H9 (cell line): ENCODE results near the gene CNDP2. TPM values are rescaled to one million over a fixed set of nuclear protein-coding genes. Genes with fewer than 3 reads are reported as not detected.

Source experiments
- DNase-seq: peaks from one replicate; pipeline ENCODE4 v3.0.0-alpha.2; 2017
- H2AFZ ChIP-seq: one replicate; pipeline ENCODE4 v1.6.1; 2013; ENCODE audit warnings: mild to moderate bottlenecking, low read length, control low read depth, moderate library complexity
- H2AK5ac ChIP-seq: 2 replicates; pipeline ENCODE4 v1.6.1; 2013; ENCODE audit warnings: low read length, control low read depth, mixed read lengths; ENCODE audit not compliant: insufficient read length
- H2BK120ac ChIP-seq: one replicate; pipeline ENCODE4 v1.6.1; 2013; ENCODE audit warnings: low read depth, mild to moderate bottlenecking, low read length, control low read depth, inconsistent platforms; ENCODE audit not compliant: poor library complexity, severe bottlenecking
- H2BK12ac ChIP-seq: 2 replicates; pipeline ENCODE4 v1.6.1; 2013; ENCODE audit warnings: low read length, control low read depth, mixed read lengths, low read depth; ENCODE audit not compliant: insufficient read length
- H2BK15ac ChIP-seq: 2 replicates; pipeline ENCODE4 v1.6.1; 2013; ENCODE audit warnings: low read depth, low read length, control low read depth
- H2BK20ac ChIP-seq: one replicate; pipeline ENCODE4 v1.6.1; 2013; ENCODE audit warnings: low read depth, mild to moderate bottlenecking, low read length, control low read depth, inconsistent platforms; ENCODE audit not compliant: poor library complexity, severe bottlenecking
- H2BK5ac ChIP-seq: 2 replicates; pipeline ENCODE4 v1.6.1; 2013; ENCODE audit warnings: low read length, control low read depth, mixed read lengths; ENCODE audit not compliant: insufficient read length
- H3K14ac ChIP-seq: 2 replicates; pipeline ENCODE4 v1.6.1; 2013; ENCODE audit warnings: low read length, control low read depth; ENCODE audit not compliant: insufficient read depth
- H3K18ac ChIP-seq: 2 replicates; pipeline ENCODE4 v1.6.1; 2013; ENCODE audit warnings: low read depth, mild to moderate bottlenecking, mixed read lengths, low read length, control low read depth; ENCODE audit not compliant: insufficient read length
- H3K23ac ChIP-seq: 2 replicates; pipeline ENCODE4 v1.6.1; 2013; ENCODE audit warnings: low read length, control low read depth, mixed read lengths, low read depth; ENCODE audit not compliant: insufficient read length
- H3K23me2 ChIP-seq: 2 replicates; pipeline ENCODE4 v1.6.1; 2013; ENCODE audit warnings: low read depth, mild to moderate bottlenecking, mixed read lengths, low read length, control low read depth; ENCODE audit not compliant: insufficient read length, poor library complexity, severe bottlenecking
- H3K27ac ChIP-seq: 2 replicates; pipeline ENCODE4 v1.5.1; 2013; ENCODE audit warnings: low read length, control low read depth, mixed read lengths, low read depth; ENCODE audit not compliant: insufficient read length
- H3K27me3 ChIP-seq: 2 replicates; pipeline ENCODE4 v1.6.1; 2013; ENCODE audit warnings: low read length, control low read depth, inconsistent platforms; ENCODE audit not compliant: insufficient read depth
- H3K4ac ChIP-seq: 2 replicates; pipeline ENCODE4 v1.6.1; 2013; ENCODE audit warnings: low read depth, mild to moderate bottlenecking, control low read depth, inconsistent platforms, low read length, moderate library complexity
- H3K4me1 ChIP-seq: 2 replicates; pipeline ENCODE4 v1.6.1; 2013; ENCODE audit warnings: low read length, control low read depth, inconsistent platforms; ENCODE audit not compliant: insufficient read depth
- H3K4me2 ChIP-seq: 2 replicates; pipeline ENCODE4 v1.6.1; 2013; ENCODE audit warnings: low read length, control low read depth, mixed read lengths; ENCODE audit not compliant: insufficient read length, insufficient read depth
- H3K56ac ChIP-seq: 2 replicates; pipeline ENCODE4 v1.6.1; 2013; ENCODE audit warnings: low read depth, mild to moderate bottlenecking, mixed read lengths, low read length, control low read depth; ENCODE audit not compliant: insufficient read length
- H3K79me1 ChIP-seq: 2 replicates; pipeline ENCODE4 v1.6.1; 2013; ENCODE audit warnings: low read depth, mild to moderate bottlenecking, moderate library complexity, low read length, control low read depth, inconsistent platforms; ENCODE audit not compliant: insufficient read depth, poor library complexity, severe bottlenecking
- H3K79me2 ChIP-seq: 2 replicates; pipeline ENCODE4 v1.6.1; 2013; ENCODE audit warnings: low read length, control low read depth, inconsistent platforms; ENCODE audit not compliant: insufficient read depth
- H3K9ac ChIP-seq: 2 replicates; pipeline ENCODE4 v1.6.1; 2013; ENCODE audit warnings: low read length, control low read depth, mixed read lengths; ENCODE audit not compliant: insufficient read length; ENCODE audit errors: extremely low read depth
- H3K9me3 ChIP-seq: one replicate; pipeline ENCODE4 v1.6.1; 2013; ENCODE audit warnings: low read depth, low read length, inconsistent platforms; ENCODE audit not compliant: control insufficient read depth
- H3T11ph ChIP-seq: one replicate; pipeline ENCODE4 v1.6.1; 2013; ENCODE audit warnings: mild to moderate bottlenecking, low read length, control low read depth, inconsistent platforms
- H4K20me1 ChIP-seq: one replicate; pipeline ENCODE4 v1.6.1; 2013; ENCODE audit not compliant: control insufficient read depth, insufficient read length, insufficient read depth
- H4K5ac ChIP-seq: 2 replicates; pipeline ENCODE4 v1.6.1; 2013; ENCODE audit warnings: low read depth, mild to moderate bottlenecking, mixed read lengths, low read length, control low read depth; ENCODE audit not compliant: insufficient read length
- H4K8ac ChIP-seq: replicated peaks from 2 replicates; pipeline ENCODE4 v1.6.1; 2013; ENCODE audit warnings: low read length, control low read depth, mixed read lengths, low read depth; ENCODE audit not compliant: insufficient read length
- H4K91ac ChIP-seq: 2 replicates; pipeline ENCODE4 v1.6.1; 2013; ENCODE audit warnings: low read depth, mild to moderate bottlenecking, moderate library complexity, mixed read lengths, low read length, control low read depth; ENCODE audit not compliant: insufficient read length
- H3K27ac Mint-ChIP-seq, 3 experiments: 2 replicates in 2 of 3; 3 replicates in 1 of 3; pipeline ENCODE4 v1.8.0; 2020 to 2021; ENCODE audit warnings: mixed read lengths in 3 of 3, mild to moderate bottlenecking in 1 of 3, moderate library complexity in 1 of 3
- H3K27me3 Mint-ChIP-seq: 2 replicates; pipeline ENCODE4 v1.8.0; 2021; ENCODE audit warnings: low read depth, mild to moderate bottlenecking, moderate library complexity, mixed read lengths
- H3K36me3 Mint-ChIP-seq, 3 experiments: 2 replicates in 2 of 3; 3 replicates in 1 of 3; pipeline ENCODE4 v1.8.0; 2020 to 2021; ENCODE audit warnings: low read depth in 3 of 3, mixed read lengths in 3 of 3; ENCODE audit not compliant: insufficient read depth in 1 of 3
- H3K4me1 Mint-ChIP-seq, 2 experiments: 2 replicates each; pipeline ENCODE4 v1.8.0; 2020; ENCODE audit warnings: mixed read lengths in 2 of 2
- H3K4me3 Mint-ChIP-seq, 2 experiments: 2 replicates in 1 of 2; 3 replicates in 1 of 2; pipeline ENCODE4 v1.8.0; 2020 to 2021; ENCODE audit warnings: mild to moderate bottlenecking in 2 of 2, mixed read lengths in 2 of 2, moderate library complexity in 1 of 2
- H3K9me3 Mint-ChIP-seq, 2 experiments: 2 replicates in 1 of 2; 3 replicates in 1 of 2; pipeline ENCODE4 v1.8.0; 2020; ENCODE audit warnings: mild to moderate bottlenecking in 2 of 2, mixed read lengths in 2 of 2, moderate library complexity in 1 of 2
- WGBS: extraction: QIAGEN DNeasy Blood & Tissue Kit; methylation state at CpG from one replicate; pipeline ENCODE4 v1.1.7; 2013; ENCODE audit warnings: missing lambda C conversion rate, low lambda C conversion rate, mixed read lengths; ENCODE audit not compliant: insufficient read length; ENCODE audit errors: extremely low coverage; 5-methylcytosine and 5-hydroxymethylcytosine counted together
- total RNA-seq: library from RNA; stranded (reverse); gene quantifications from 2 replicates; pipeline ENCODE4 v1.2.1, GENCODE V29; 2021
- TF ChIP-seq, protein P1 (sequence below): fragments of 200-600 bp; sonication (generic); conservative IDR thresholded peaks from 3 replicates; pipeline ENCODE4 v1.8.0; 2021; ENCODE audit warnings: antibody characterized with exemption, mild to moderate bottlenecking

The CNDP2 gene
- total RNA-seq, 1 experiment from 2014 or later, result 212 TPM

DNA sequence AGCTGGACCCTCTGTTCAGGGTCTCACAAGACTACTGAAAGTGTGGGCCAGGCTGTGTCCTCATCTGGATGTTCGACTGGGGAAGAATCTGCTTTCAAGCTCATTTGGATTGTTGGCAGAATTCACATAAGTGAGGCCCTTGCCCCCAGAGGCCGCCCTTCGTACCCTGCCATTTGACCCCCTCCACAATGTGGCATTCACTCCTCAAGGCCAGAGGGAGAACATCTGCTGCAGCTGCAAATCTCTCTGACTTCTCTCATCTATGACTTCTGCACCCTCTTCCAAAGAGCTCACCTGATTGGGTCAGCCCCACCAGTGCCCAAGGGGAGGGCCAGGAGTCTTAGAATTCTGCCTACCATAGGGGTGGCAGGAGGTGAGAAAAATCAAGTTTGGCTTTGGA is 3.9 kb upstream of the CNDP2 start:
- Mint-ChIP-seq H3K36me3 (peaks cover 0 to 5% (median 4%) of the 10 kb centered on the region in 3 experiments; a peak in 3 of 7 replicates), H3K27ac (no peak overlapping the region), H3K9me3 (peaks cover 2 to 4% of the 10 kb centered on the region in 2 experiments; a peak in 3 of 5 replicates), H3K27me3 (0 out of 2 replicates have a peak, but pooled peaks cover 1% of the 10 kb centered on the region), H3K4me1 (peaks cover 4 to 6% of the 10 kb centered on the region in 2 experiments), H3K4me3 (no peak overlapping the region)
- H3K27ac ChIP-seq, result no peak overlapping the region
- no peak overlapping the region for H2BK15ac ChIP-seq
- H4K91ac ChIP-seq, result no peak overlapping the region
- H3K9me3 ChIP-seq, result no peaks in the 10 kb centered on the region
- H2BK5ac ChIP-seq, result no peak overlapping the region
- no peak overlapping the region for H3K14ac ChIP-seq
- no peak overlapping the region for H3K23ac ChIP-seq
- no peak overlapping the region for H3K9ac ChIP-seq
- H2AK5ac ChIP-seq, result no peak overlapping the region
- H2BK120ac ChIP-seq, result no peak overlapping the region
- H3K4me1 ChIP-seq, result no peaks in the 10 kb centered on the region
- no peak overlapping the region for H3K18ac ChIP-seq
- no peaks in the 10 kb centered on the region for H3K27me3 ChIP-seq
- no peak overlapping the region for H4K8ac ChIP-seq
- H3K23me2 ChIP-seq, result peaks cover 7% of the 10 kb centered on the region
- H4K20me1 ChIP-seq, result no peaks in the 10 kb centered on the region
- no peak overlapping the region for H2AFZ ChIP-seq
- H3K79me2 ChIP-seq, result peaks cover 3% of the 10 kb centered on the region
- no peak for DNase-seq
- H3K56ac ChIP-seq, result no peak overlapping the region
- H2BK12ac ChIP-seq, result no peak overlapping the region
- H2BK20ac ChIP-seq, result no peak overlapping the region
- H4K5ac ChIP-seq, result no peak overlapping the region
- no peak overlapping the region for H3K4ac ChIP-seq
- no CpG with 5 or more reads among the region's 3 CpGs for WGBS
- no peak overlapping the region for H3T11ph ChIP-seq
- TF ChIP-seq, protein P1, sequence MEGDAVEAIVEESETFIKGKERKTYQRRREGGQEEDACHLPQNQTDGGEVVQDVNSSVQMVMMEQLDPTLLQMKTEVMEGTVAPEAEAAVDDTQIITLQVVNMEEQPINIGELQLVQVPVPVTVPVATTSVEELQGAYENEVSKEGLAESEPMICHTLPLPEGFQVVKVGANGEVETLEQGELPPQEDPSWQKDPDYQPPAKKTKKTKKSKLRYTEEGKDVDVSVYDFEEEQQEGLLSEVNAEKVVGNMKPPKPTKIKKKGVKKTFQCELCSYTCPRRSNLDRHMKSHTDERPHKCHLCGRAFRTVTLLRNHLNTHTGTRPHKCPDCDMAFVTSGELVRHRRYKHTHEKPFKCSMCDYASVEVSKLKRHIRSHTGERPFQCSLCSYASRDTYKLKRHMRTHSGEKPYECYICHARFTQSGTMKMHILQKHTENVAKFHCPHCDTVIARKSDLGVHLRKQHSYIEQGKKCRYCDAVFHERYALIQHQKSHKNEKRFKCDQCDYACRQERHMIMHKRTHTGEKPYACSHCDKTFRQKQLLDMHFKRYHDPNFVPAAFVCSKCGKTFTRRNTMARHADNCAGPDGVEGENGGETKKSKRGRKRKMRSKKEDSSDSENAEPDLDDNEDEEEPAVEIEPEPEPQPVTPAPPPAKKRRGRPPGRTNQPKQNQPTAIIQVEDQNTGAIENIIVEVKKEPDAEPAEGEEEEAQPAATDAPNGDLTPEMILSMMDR, result no peak
- H3K79me1 ChIP-seq, result no peaks in the 10 kb centered on the region
- H3K4me2 ChIP-seq, result no peak overlapping the region
